GM12878 (cell line): ENCODE results near the gene CTCFL. TPM values are rescaled to one million over a fixed set of nuclear protein-coding genes. Genes with fewer than 3 reads are reported as not detected.

Source experiments
- CBX5 ChIP-seq: sonication (generic); IDR thresholded peaks from 2 replicates; pipeline ENCODE4 v1.6.1; 2016; ENCODE audit warnings: low read depth, moderate library complexity, mild to moderate bottlenecking, inconsistent platforms
- CUX1 ChIP-seq: IDR thresholded peaks from 2 replicates; pipeline ENCODE4 v1.6.1; 2012; ENCODE audit warnings: improper control_type of control experiment, low read depth, low read length; ENCODE audit not compliant: insufficient replicate concordance
- HDAC2 ChIP-seq: fragments of 200-600 bp; sonication (generic); IDR thresholded peaks from 2 replicates; pipeline ENCODE4 v1.6.1; 2017
- MAX ChIP-seq: IDR thresholded peaks from 2 replicates; pipeline ENCODE4 v1.6.1; 2012; ENCODE audit warnings: low read depth, low read length, improper control_type of control experiment
- MEF2A ChIP-seq: IDR thresholded peaks from 2 replicates; pipeline ENCODE4 v1.6.1; 2011; ENCODE audit warnings: low read depth, mild to moderate bottlenecking, low read length, moderate library complexity; ENCODE audit not compliant: insufficient read depth
- MLLT1 ChIP-seq: fragments of 450-650 bp; IDR thresholded peaks from 2 replicates; pipeline ENCODE4 v1.6.1; 2016; ENCODE audit warnings: mild to moderate bottlenecking
- PML ChIP-seq: IDR thresholded peaks from 2 replicates; pipeline ENCODE4 v1.6.1; 2012; ENCODE audit warnings: low read length, inconsistent platforms
- YY1 ChIP-seq: IDR thresholded peaks from 2 replicates; pipeline ENCODE4 v1.6.1; 2011; ENCODE audit warnings: low read depth, mild to moderate bottlenecking, low read length
- ZBTB33 ChIP-seq: fragments of 450-650 bp; IDR thresholded peaks from 2 replicates; pipeline ENCODE4 v1.6.1; 2017; ENCODE audit warnings: mild to moderate bottlenecking
- polyA plus RNA-seq, 11 experiments: library from polyadenylated mRNA; depleted of rRNA in 4 of 11; unstranded in 6 of 11; stranded (reverse) in 5 of 11; fragments of >200 nt; fragmentation: Nextera tagmentation in 4 of 11; fragmentation: Illumina TruSeq in 1 of 11; extraction: Ambion mirVana in 4 of 11; extraction: Trizol in 1 of 11; gene quantifications; 1 replicate in 1 of 11; 2 replicates in 10 of 11; pipeline versions ENCODE4 v1.2.1 to v1.2.3, GENCODE V29; 2011 to 2016; ENCODE audit warnings: inconsistent platforms in 2 of 11, missing spikeins in 2 of 11, low read depth in 1 of 11
- total RNA-seq, 4 experiments: library from RNA; depleted of rRNA in 3 of 4; stranded (reverse); fragments of >200 nt in 3 of 4; fragmentation: Illumina TruSeq in 1 of 4; extraction: Trizol in 1 of 4; gene quantifications; 2 replicates each; pipeline versions ENCODE4 v1.2.1 to v1.2.3, GENCODE V29; 2013 to 2021

Gene CTCFL
- total and polyA plus RNA-seq, 10 of the 15 experiments (the other 5 are each of a cell fraction or from before 2014, with no cell fraction given) = 0.06 to 0.20 (median 0.11) TPM; not detected in 4

- no peak for TF ChIP-seq ZBTB33
- TF ChIP-seq CBX5 = no peak
- TF ChIP-seq HDAC2 = no peak
- no peak for TF ChIP-seq MLLT1
- no peak for TF ChIP-seq PML
- no peak for TF ChIP-seq MAX
- no peak for TF ChIP-seq CUX1
- no peak for TF ChIP-seq MEF2A
- no peak for TF ChIP-seq YY1
- TF ChIP-seq, all 136 proteins: peak for 0
These were observed 59.5 kb downstream of the CTCFL start (continued) for GRCh38 chr20:57465486-57465885.
